Stimulated activated CD8-positive, alpha-beta memory T cell treated with anti-CD3 and anti-CD28 coated beads, Interleukin-4, amount 100 ng/mL, for 1 hour (primary cell): ENCODE results near the gene RNF150.

ENCODE experiments used
- DNase-seq, 2 donors: peaks; one replicate each; pipeline ENCODE4 v3.0.0-alpha.2; 2020; ENCODE audit warnings: low read depth in 2 of 2, low spot score in 1 of 2

Gene RNF150

GRCh38 chr4:140930011-140930410 is 203.3 kb downstream of the RNF150 start:
- no peak for DNase-seq

DNA sequence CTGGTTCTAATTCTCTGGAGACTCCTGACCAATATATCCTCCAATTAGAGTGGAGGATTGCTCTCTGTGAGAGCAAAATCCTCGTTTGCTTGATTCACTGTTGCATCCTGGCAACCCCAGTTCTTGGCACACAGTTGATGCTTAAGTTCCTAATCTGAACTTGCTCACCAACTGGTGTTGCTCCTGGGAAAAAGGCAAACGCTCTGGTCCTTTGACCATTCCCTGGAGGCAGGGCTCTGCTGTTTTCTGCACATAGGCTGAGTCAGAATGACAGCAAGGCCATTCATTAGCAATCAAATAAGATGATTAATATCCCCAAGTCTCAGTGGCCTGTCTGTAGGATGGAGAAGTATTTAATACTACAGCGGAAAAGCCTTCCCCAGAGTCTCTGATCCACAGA is 204.4 kb downstream of the RNF150 start:
- DNase-seq: no peak

DNA sequence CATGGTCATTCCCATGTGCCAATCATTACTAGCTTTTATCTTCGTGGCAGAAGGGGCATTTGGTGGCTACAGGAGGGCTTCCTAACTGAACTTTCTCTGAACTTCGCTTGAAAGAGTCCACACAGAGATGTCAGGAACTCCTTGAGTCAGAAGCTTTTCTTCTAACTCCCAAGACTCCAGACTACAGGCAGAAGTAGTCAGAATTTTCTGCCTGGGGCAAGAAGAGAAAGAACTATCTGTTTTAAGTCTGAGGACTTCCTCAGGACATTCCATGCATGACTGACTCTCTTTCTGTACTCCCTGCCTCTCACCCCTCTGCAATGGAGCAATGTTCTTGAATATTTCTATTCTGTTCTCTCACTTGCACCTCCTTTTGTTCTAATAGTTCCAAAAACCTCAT is 206.6 kb downstream of the RNF150 start:
- no peak for DNase-seq

GRCh38 chr4:140925417-140925816 is 207.9 kb downstream of the RNF150 start:
- DNase-seq: no peak

GRCh38 chr4:140924761-140925392 is 208.4 kb downstream of the RNF150 start:
- no peak for DNase-seq

GRCh38 chr4:140906993-140907962 is 226.0 kb downstream of the RNF150 start:
- DNase-seq: no peak

DNA sequence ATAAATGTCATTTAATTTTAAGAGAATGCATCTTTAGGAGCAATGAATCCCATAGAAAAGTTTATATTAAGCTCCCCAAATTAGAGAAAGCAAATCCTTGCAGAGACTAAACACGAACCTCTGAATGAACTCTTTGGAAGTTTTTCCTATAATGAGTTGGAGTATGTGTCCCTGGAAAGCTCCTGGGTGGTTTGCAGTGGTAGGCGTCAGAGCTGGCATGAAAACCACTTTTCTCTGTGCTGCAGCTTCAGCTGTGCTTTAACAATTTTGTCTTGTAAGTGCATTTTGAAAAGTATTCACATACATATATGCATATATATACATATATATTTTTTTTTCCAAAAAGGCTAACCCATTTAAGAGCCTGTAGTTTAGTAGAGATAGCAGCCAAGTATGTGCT is 228.4 kb downstream of the RNF150 start:
- no peak for DNase-seq

GRCh38 chr4:140903522-140904475 is 229.5 kb downstream of the RNF150 start:
- no peak for DNase-seq

GRCh38 chr4:140901736-140902336 is 231.4 kb downstream of the RNF150 start:
- no peak for DNase-seq

DNA sequence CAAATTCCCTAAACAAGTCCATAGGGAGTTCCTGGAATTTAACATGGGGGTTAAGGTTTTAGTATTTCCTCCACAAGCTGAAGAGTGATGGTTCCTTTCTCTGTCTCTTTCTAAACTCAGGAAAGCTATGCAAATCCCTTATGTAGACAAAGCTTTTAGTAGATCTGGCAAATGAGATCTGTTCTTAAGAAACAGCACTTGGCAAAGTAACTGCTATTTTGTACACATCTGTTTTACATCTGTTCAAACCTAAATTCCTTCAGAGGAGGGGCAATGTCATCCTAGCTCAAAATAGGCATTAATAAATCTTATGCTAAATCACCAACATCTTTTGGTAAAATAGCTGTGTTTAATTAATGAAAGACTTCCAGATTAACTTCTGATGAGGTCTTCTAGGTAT is 239.3 kb downstream of the RNF150 start:
- DNase-seq: no peak

GRCh38 chr4:140888054-140888453 is 245.2 kb downstream of the RNF150 start:
- DNase-seq: no peak

GRCh38 chr4:140887467-140887866 is 245.8 kb downstream of the RNF150 start:
- no peak for DNase-seq

DNA sequence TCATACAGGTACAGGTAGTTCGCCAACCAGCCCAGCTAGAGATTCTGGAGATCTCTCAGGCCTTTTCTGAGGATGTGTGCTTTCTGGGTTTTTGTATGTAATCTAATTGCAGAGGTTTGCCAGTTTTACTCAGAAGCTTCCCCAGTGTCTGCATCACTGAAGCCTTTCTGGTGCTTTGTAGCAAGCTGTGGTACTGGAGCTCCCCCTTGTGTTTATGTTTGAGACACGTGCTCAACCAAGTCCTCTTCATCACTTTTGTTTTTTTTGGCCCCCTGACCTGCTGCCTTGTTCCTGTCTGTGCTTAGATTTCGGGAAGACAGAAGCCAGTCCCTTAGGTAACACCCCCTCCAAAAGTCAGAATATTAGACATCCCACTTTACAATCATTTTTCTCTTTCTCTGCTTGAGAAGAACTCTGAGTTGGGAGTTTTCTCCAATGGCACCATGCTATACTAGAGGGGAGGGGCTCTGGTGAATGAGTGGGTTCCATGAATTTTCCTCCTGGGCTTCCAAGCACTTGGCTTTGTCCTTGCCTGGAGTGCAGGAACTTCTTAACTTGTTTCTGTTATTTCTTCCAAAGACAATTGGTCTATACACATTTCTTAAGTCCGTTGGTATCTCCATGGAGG is 248.7 kb downstream of the RNF150 start:
- no peak for DNase-seq

DNA sequence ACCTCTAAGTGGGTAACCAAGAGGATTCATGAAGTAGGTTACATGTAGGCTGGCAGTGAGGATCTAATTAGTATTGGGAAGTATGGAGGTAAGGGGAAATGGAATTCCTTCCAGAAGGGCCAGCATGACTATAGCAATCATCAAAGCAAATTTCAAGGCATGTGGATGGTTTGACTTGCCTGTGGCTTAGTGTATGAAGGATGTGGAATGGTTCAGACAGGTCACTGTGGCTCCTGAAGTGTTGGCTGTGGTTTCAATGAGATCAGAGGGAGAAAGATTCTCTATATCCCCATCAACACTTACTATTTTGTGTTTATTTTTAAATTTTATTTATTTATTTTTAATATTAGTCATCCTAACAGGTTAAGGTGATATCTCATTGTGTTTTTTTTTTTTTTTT is 255.5 kb downstream of the RNF150 start:
- no peak for DNase-seq

DNA sequence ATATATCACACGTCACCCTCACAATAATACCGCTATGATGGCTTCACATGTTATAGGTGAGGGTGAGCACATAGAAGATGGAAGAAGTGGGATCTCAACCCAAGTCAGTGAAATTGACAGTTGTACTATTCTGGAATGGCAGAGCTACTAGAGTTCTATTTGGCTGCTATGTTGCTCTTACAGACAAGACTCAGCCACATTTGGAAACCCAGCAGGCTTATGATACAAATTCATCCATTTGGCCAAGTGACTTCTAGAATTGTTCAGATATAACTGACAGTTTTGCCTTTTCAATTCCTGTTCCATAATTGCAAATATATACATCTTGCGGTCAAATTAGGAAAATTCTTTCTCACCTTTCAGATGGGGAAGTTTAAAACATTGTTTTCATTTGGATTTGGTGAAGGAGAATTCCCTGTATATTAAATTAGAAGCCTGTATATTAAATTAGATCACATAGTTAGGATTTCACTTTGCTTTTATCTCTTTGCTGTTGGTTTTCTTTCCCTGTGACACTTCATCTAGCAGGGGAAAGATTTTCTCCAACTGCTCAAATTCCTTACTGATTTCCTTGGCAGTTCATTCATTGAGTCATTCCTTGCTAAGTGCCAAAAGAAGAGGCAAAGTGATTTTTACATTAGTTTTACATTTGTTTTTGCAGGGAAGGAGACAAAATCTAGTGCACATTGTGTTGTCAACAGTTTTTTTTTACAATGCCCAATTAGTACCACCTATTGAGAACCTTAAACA is 256.5 kb downstream of the RNF150 start:
- no peak for DNase-seq

DNA sequence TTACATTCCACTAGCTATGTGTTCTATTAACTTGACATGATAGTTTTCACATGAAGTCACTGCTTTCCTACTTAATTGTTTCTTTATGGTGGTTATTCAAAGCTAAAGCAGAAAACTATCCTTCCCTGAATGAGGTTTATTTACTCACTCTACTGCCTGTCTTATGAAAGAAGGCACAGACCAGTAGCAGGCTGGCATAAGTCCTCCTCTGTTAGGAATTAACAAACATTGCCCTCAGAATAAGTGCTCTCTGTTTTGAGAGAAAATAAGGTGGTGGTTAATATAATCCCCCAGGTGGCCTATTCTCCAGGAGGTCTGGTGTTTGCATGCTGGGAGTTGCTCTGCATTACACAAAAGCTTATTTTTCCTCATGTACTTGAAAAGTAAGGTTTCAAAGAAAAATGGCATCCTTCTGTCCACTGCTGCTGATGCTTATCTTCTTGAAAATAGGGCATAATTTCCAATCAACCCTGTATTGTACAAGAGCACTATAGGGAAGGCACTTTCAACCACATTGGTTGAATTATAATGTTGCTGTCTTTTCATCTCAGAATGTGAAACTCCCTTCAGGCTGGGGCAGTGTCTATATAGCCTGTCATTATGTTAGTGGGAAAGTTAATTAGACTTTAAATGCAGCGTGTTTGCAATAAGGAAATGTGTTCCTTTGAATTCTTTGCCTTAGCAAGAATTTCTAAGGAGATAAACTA is 257.4 kb downstream of the RNF150 start:
- no peak for DNase-seq

DNA sequence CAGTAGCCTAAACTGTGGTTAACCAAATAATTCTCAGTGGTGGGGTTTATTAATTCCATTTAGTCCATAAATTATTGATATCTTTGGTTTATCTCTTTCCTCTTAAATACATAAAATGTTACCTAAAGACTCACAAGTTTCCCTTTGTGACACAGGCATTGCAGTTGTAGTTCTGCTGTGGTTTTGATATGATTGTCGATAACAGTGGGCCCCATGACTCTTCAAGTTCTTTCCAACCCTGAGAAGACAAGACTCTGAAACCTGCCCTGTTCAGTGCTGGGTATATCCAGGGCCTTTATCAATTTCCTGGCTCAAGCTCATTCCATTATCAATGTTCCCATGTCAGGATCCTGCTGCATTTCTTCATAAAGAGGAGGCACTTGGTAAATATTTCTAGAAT is 259.2 kb downstream of the RNF150 start:
- no peak for DNase-seq

- DNase-seq: no peak
These were observed 261.9 kb downstream of the RNF150 start for GRCh38 chr4:140871368-140871767.

GRCh38 chr4:140870427-140870826 is 262.8 kb downstream of the RNF150 start:
- DNase-seq: no peak
